Stimulated activated CD8-positive, alpha-beta memory T cell treated with anti-CD3 and anti-CD28 coated beads, Interleukin-2, amount 100 ng/mL, for 1 hour (primary cell): ENCODE results near the gene RGS3.
A peak's percentile ranks its signal among the peaks of the same experiment; 100 is the strongest.

Experiments
- DNase-seq, 2 donors: peaks; one replicate each; pipeline ENCODE4 v3.0.0-alpha.2; 2020; ENCODE audit warnings: low read depth in 2 of 2

Gene RGS3

DNA sequence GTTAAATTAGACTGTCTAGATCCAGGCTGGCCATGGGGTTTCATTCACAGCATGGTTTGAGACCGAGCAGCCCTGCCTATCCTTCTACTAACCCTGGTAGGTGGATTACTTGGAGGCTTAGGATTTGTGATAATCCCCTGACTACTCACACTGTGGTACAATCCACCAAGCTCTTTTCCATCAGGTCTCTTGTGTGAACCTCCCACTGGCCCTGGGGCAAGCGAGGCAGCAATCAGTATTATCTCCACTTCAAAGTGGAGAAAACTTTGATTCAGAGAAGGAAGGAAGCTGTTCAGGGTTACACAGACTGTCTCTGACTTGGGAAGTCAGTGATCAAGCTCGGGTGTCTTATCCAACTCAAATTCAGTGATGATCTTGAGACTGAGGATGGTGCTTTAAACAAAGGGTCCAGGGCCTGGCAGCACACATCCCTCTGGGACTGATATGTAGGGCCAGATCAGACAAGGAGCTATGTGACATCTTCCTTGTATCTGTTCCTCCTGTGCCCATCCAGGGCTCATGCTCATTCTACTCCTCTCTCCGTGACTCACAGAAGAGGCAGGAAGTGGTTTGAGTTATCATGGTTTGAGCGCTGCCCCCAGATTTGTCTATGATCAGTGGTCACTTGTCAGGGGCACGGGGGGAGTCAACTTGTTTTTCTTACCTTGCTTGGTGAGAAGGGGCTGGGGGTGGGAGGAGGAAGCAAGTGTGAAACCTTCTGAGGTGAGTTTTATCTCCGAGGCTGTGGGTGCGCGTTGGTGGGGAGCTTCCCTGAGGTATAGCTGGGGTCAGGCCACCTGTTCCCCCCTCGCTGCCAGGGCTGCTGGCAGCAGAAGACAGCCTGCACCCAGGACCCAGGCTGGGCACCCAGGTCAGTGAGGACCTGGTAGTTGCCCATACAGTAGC lies 48.6 kb downstream of the RGS3 start:
- peak; percentile 41 to 43 for DNase-seq

GRCh38 chr9:113513111-113513510 lies 49.6 kb downstream of the RGS3 start:
- no peak for DNase-seq

- DNase-seq, result no peak
Measured at GRCh38 chr9:113513536-113513935, 50.0 kb downstream of the RGS3 start.

- DNase-seq, result no peak
Measured at GRCh38 chr9:113514061-113514460, 50.5 kb downstream of the RGS3 start.

DNA sequence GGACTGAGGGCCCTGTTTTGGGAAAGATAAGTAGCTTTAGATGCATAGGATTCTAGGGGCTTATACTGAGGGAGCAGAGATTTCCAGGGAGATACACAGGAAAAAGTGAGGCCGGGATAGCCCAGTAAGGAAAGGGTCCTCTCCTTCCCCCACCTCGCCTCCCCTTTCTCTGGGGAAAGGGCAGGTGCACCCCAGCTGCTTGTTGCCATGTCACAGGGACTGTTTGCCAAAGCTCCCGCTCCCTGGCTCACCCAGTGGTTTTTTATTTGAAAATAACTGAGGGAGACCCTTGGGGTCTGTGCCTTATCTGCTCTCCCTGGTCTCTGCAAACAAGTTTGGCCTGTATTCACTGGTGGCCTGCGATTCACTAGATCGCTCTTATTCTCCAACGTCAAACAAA lies 51.2 kb downstream of the RGS3 start:
- no peak for DNase-seq

- no peak for DNase-seq
Measured at GRCh38 chr9:113515862-113516261, 52.3 kb downstream of the RGS3 start.

DNA sequence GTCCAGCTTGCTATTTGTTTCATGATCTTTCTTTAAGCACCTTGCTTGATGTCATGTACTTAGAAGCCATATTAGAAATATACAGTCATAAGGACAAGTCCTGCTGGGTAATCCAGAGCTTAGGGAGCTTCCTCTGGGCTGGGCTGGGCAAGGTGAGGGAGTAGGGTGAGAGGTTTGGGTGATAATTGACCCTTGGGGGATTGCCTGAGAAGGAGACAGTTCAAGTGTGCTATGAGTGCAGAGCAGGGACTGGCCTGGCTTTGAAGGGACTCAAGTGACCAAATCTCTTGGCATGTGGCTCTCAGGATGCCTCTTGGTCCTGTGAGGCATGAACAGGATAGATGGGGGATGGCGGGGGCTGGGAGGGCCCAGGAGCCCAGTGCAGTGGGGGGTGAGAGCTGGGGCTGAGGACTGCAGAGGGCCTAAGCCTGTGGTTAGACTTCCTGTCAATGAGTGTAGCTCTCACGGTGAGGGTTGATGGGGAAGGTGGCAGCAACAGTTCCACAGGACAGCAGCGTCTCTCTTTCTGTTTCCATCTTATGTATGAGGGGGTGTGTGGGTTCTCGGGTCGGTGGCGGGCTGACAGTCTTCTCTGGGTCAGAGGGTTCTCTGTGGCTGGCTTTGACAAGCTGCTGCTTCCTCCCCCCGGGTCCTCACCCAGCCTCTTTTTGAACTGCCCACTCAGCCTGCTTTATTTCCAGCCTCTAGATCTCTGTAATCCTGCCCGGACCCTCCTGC lies 53.5 kb downstream of the RGS3 start:
- DNase-seq, result peak; percentile 34 to 49

GRCh38 chr9:113519426-113520108 lies 56.0 kb downstream of the RGS3 start:
- no peak for DNase-seq

DNA sequence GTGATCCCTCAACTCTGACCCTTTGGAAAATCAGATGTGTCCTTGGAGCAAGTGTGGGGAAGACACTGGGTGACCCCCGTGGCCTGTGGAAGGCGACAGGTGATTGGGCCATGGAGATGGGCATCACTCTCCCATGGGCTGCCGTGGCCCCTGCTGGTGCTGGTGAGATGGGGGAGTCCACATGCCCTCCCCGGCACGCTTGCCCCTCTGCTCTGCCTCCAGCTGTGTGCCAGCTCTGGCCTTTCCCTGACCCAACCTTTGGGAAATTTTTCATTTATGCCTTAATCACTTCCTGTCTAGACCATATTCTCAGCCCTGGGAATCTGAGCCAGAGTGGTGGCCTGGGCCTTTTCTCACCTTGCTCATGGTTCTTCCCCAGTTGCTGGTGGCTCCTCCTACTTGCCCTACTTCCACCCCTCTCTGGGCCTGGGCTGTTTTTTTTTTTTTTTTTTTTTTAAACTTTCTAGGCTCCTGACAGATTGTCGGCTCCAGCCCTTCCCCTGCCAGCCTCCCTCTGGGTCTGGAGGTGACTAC lies 56.6 kb downstream of the RGS3 start:
- peak; percentile 18 to 29 for DNase-seq

- no peak for DNase-seq
Measured at GRCh38 chr9:113521693-113522255, 58.2 kb downstream of the RGS3 start.

DNA sequence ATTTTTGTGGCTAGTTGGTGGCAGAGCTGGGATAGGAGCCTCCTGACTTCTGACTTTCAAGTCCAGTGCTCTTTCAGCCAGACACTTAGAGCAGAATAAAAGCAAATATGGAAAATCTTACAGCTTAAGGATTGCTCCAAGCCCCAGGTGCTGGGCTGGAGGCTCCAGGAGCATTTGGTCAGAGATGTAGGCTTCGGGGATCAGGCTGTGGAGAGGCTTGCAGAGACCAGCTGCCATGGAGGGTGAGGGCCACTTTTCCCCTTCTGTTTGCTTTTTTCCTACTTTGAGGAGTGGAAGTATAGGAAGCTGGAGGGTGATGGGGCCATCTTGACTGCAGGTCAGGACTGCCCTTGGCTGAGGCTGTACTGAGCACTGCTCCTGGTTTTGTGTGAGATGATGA lies 58.9 kb downstream of the RGS3 start:
- DNase-seq, result no peak

GRCh38 chr9:113522858-113523257 lies 59.3 kb downstream of the RGS3 start:
- no peak for DNase-seq

- DNase-seq, result peak; percentile 42 to 59
Measured at GRCh38 chr9:113523421-113524141, 60.1 kb downstream of the RGS3 start.

DNA sequence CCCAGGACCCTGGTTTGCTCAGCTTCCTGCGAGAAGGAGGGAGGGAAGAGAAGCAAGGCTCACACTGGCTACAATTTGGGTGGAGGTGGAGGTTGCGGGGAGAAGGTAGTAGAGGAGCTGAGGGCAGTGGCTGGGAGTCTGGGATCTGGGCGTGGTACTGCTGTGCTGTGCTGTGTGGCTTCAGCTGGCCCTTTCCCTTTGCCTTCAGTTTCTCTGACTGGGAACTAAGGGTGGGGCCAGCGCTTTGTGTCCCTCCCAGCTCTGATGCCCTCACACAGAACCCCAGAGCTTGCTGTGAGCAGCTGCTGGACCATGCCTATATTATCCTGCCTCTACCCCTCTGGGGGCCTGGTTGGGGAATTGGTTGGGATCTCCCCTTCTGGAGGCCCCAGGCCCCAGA lies 60.9 kb downstream of the RGS3 start:
- DNase-seq, result no peak

GRCh38 chr9:113525205-113525604 lies 61.7 kb downstream of the RGS3 start:
- DNase-seq, result no peak

DNA sequence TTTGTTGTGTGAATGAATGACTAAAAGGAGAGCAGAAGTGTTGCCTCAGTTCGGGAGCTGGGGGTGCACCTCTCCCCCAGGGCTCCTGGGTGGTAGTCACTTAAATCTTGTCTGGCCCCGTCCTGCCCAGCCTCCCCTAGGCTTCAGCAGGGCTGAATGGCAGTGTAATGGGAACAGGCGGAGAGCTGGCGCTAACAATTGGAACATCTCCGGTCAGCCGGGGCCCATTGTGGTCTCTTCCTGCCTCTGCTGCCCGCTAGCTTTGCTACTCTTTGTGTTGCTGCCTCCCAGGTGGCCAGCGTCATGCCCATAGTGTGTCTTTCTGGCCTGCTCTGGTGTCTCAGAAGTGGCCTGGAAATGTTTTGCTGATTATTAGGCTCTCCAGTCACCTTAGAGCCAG lies 62.3 kb downstream of the RGS3 start:
- DNase-seq, result no peak

GRCh38 chr9:113526231-113526746 lies 62.8 kb downstream of the RGS3 start:
- no peak for DNase-seq

DNA sequence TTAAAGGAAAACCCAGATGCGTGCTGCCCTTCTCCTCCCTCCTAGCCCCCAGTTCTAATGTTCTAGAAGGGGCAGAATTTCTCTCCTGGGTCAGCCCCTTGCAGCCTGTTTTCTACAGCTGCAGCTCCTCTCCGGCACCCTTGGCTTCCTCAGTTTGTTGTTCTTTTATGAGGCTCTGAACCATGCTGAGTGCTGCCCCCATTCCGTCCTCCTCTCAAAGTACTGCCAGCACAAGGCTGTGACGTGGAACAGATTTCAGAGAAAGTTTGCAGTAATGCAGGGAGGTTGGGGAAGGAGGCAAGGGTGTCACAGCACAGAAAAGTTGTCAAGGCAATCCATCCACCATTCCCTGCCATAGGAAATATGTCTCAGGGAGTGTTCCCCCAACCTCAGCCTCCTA lies 63.3 kb downstream of the RGS3 start:
- DNase-seq, result no peak

DNA sequence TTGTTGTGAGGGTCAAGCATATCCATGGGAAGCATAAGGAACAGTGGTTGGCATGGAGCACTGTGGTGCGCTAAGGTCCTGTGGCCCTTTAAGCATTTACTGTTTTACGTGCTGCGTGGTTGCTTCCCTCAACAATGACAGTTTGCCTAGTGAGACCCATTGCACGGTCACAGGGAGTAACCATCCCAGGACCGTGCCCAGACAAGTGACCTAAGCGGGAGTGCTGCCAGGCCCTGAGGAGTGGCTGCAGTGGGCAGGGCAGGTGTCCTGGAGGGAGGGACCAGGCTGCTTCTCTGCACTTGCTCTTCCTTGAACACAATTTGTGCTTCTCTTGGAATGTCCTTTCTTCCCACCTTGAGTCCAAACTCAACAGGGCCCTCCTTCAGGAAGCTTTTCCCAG lies 64.6 kb downstream of the RGS3 start:
- no peak for DNase-seq

DNA sequence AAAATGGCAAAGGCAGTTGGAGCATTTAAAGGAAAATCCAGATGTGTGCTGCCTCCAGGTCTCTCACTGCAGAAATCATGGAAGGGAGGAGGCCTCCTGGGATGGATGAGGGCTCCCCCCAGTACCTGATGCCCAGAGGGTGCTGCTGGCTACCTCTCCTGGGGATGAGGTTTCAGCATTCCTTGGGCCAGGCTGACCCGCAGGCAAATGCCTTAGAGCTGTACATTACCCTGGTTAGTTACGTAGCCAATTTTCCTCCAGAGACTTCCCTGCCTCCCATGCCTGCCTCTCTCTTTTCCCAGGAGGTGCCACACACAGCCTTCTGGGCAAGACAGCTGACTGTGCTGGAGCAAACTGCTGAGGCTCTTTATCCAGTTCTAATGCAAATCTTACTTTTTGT lies 65.3 kb downstream of the RGS3 start:
- no peak for DNase-seq
